Upper lobe of left lung (tissue), 4 donors: ENCODE data around the gene R3HDM1.

Experiments used
- CTCF ChIP-seq, 6 experiments: fragments of 450-650 bp in 4 of 6; fragments of 200-600 bp in 2 of 6; sonication (generic) in 2 of 6; IDR thresholded peaks; one replicate each; pipeline ENCODE4 v1.5.1; 2016 to 2019; ENCODE audit warnings: antibody characterized with exemption in 6 of 6
- POLR2A ChIP-seq, 4 donors: fragments of 450-650 bp; IDR thresholded peaks; one replicate each; pipeline ENCODE4 v1.5.1; 2016 to 2017; ENCODE audit warnings: antibody characterized with exemption in 4 of 4, mild to moderate bottlenecking in 2 of 4

- no peak for TF ChIP-seq POLR2A (IDR thresholded peaks at IDR 0.05)
- TF ChIP-seq CTCF (IDR thresholded peaks at IDR 0.05): no peak
These were observed 172.0 kb downstream of the R3HDM1 start for GRCh38 chr2:135703300-135703699.
